K562 (cell line): ENCODE data around the gene KRIT1. TPM values are rescaled to one million over a fixed set of nuclear protein-coding genes. Genes with fewer than 3 reads are reported as not detected.

Experiments used
- ARNT ChIP-seq, 2 experiments: fragments of 450-650 bp; IDR thresholded peaks; 2 replicates each; pipeline ENCODE4 v1.6.1; 2016; ENCODE audit warnings: mild to moderate bottlenecking in 1 of 2
- CBX3 ChIP-seq, 2 experiments: IDR thresholded peaks; 1 replicate in 1 of 2; 2 replicates in 1 of 2; pipeline ENCODE4 v1.6.1; 2012; ENCODE audit warnings: inconsistent platforms in 2 of 2, low read length in 2 of 2, borderline replicate concordance in 1 of 2, control low read depth in 1 of 2
- CHD4 ChIP-seq: fragments of 200-600 bp; sonication (generic); IDR thresholded peaks from 3 replicates; pipeline ENCODE4 v1.6.1; 2012; ENCODE audit warnings: low read depth, mild to moderate bottlenecking, mixed read lengths, low read length, inconsistent platforms; ENCODE audit not compliant: insufficient read depth, insufficient replicate concordance, poor library complexity, severe bottlenecking
- ELK1 ChIP-seq: sonication (generic); formaldehyde crosslinking; IDR thresholded peaks from 2 replicates; pipeline ENCODE4 v1.8.1; 2022; ENCODE audit warnings: missing genetic modification reagents
- FUS ChIP-seq: fragments of 200-400 bp; formaldehyde crosslinking; optimal IDR thresholded peaks from 2 replicates; pipeline ENCODE3; 2017; ENCODE audit warnings: low read depth, low read length
- GATAD2A ChIP-seq: fragments of 450-650 bp; IDR thresholded peaks from 2 replicates; pipeline ENCODE4 v1.6.1; 2017
- KAT2B ChIP-seq: IDR thresholded peaks from one replicate; pipeline ENCODE4 v1.6.1; 2012; ENCODE audit warnings: low read depth, mild to moderate bottlenecking, control low read depth, inconsistent platforms, low read length, moderate library complexity
- LARP7 ChIP-seq: fragments of 450-650 bp; IDR thresholded peaks from 2 replicates; pipeline ENCODE4 v1.6.1; 2016
- MXD1 ChIP-seq: fragments of 250-450 bp; sonication (Bioruptor Pico); IDR thresholded peaks from 2 replicates; pipeline ENCODE4 v1.8.0; 2021; ENCODE audit warnings: borderline replicate concordance, mild to moderate bottlenecking, moderate library complexity; ENCODE audit not compliant: poor library complexity, severe bottlenecking
- NFATC3 ChIP-seq: fragments of 450-650 bp; IDR thresholded peaks from 2 replicates; pipeline ENCODE4 v1.6.1; 2017; ENCODE audit warnings: mild to moderate bottlenecking
- NFIC ChIP-seq: fragments of 450-650 bp; IDR thresholded peaks from 2 replicates; pipeline ENCODE4 v1.6.1; 2017; ENCODE audit warnings: mild to moderate bottlenecking, inconsistent platforms
- OTX1 ChIP-seq: fragments of 450-650 bp; formaldehyde crosslinking; IDR thresholded peaks from 2 replicates; pipeline ENCODE4 v1.4.0; 2022; ENCODE audit warnings: mild to moderate bottlenecking
- PHF20 ChIP-seq: fragments of 450-650 bp; IDR thresholded peaks from 2 replicates; pipeline ENCODE4 v1.6.1; 2018; ENCODE audit not compliant: partially characterized antibody
- POLR2B ChIP-seq: fragments of 450-650 bp; IDR thresholded peaks from 2 replicates; pipeline ENCODE4 v1.6.1; 2018; ENCODE audit warnings: low read depth; ENCODE audit not compliant: partially characterized antibody
- POLR3G ChIP-seq: IDR thresholded peaks from 2 replicates; pipeline ENCODE4 v1.6.1; 2011; ENCODE audit not compliant: insufficient read length, insufficient replicate concordance; ENCODE audit errors: extremely low read depth
- SPI1 ChIP-seq: IDR thresholded peaks from 2 replicates; pipeline ENCODE4 v1.6.1; 2011; ENCODE audit warnings: low read depth, low read length, control low read depth, borderline replicate concordance
- U2AF1 ChIP-seq: fragments of 200-400 bp; formaldehyde crosslinking; optimal IDR thresholded peaks from 2 replicates; pipeline ENCODE3; 2017; ENCODE audit warnings: mild to moderate bottlenecking, low read depth, low read length, moderate library complexity
- ZFX ChIP-seq: sonication (generic); formaldehyde crosslinking; IDR thresholded peaks from 2 replicates; pipeline ENCODE4 v1.8.0; 2022; ENCODE audit warnings: mild to moderate bottlenecking, missing genetic modification reagents, moderate library complexity
- ZNF507 ChIP-seq: conservative IDR thresholded peaks from 2 replicates; pipeline ENCODE4 v1.6.1; 2017; ENCODE audit warnings: missing genetic modification characterization, missing compliant biosample characterization
- ZNF764 ChIP-seq: fragments of 250-450 bp; sonication (Bioruptor Pico); IDR thresholded peaks from 2 replicates; pipeline ENCODE4 v1.4.0; 2020; ENCODE audit warnings: low read depth, mild to moderate bottlenecking, moderate library complexity
- polyA plus RNA-seq, 8 experiments: library from polyadenylated mRNA; depleted of rRNA in 4 of 8; stranded (reverse) in 5 of 8; unstranded in 3 of 8; fragments of >200 nt; fragmentation: Nextera tagmentation in 2 of 8; fragmentation: Illumina TruSeq in 1 of 8; extraction: Ambion mirVana in 2 of 8; extraction: Trizol in 1 of 8; gene quantifications; 2 replicates each; pipeline versions ENCODE4 v1.2.1 to v1.2.3, GENCODE V29; 2011 to 2014; ENCODE audit warnings: inconsistent platforms in 1 of 8, missing spikeins in 1 of 8
- total RNA-seq, 7 experiments: library from RNA; depleted of rRNA in 6 of 7; stranded (reverse); fragments of >200 nt in 6 of 7; fragmentation: Illumina TruSeq in 2 of 7; extraction: Trizol in 2 of 7; gene quantifications; 2 replicates each; pipeline versions ENCODE4 v1.2.1 to v1.2.3, GENCODE V29; 2011 to 2021; ENCODE audit warnings: low replicate concordance in 1 of 7
- TF ChIP-seq, protein P1 (sequence below): fragments of 200-400 bp; formaldehyde crosslinking; IDR thresholded peaks from 2 replicates; pipeline ENCODE4 v1.6.1; 2017; ENCODE audit warnings: mild to moderate bottlenecking, low read depth, low read length, moderate library complexity
- TF ChIP-seq, protein P2 (sequence below): sonication (generic); formaldehyde crosslinking; IDR thresholded peaks from 2 replicates; pipeline ENCODE4 v1.9.0; 2022; ENCODE audit warnings: mild to moderate bottlenecking, missing genetic modification reagents
- TF ChIP-seq, protein P3 (sequence below): fragments of 450-650 bp; IDR thresholded peaks from 2 replicates; pipeline ENCODE4 v1.6.1; 2017; ENCODE audit warnings: antibody characterized with exemption

Gene KRIT1
- total and polyA plus RNA-seq, 9 of the 15 experiments (the other 6 are each of a cell fraction or from before 2014, with no cell fraction given), result 21.5 to 81.4 (median 55.9) TPM

DNA sequence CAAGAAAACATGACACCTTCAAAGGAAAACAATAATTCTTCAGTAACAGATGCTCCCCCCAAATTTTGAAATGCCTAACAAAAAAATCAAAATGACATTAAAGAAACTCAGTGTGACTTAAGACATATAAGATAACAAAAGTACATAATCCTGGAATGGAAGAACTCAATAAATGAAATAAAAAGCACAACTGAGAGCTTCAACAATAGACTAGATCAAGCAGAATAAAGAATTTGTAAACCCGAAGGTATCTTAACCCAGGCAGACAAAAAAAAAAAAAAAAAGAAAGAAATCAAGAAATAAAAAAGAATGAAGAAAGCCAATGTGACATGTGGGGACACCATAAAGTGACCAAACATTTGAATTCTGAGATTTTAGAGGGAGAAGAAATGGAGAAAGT lies 39.0 kb downstream of the KRIT1 start (continued):
- TF ChIP-seq U2AF1 (no peak), POLR3G (no peak), LARP7 (no peak), CHD4 (no peak), ZNF507 (tag) (no peak), GATAD2A (no peak), ZNF764 (CRISPR knock-in tag) (no peak), NFATC3 (no peak), ZFX (CRISPR knock-in tag) (no peak), CBX3 (IDR thresholded peaks at IDR 0.05; ENCODE audit: borderline replicate concordance in 1 of 2, low read length in 2 of 2) (peak in 1 of 2 experiments; percentile 68; a peak in 1 of 3 replicates), SPI1 (no peak), PHF20 (no peak), NFIC (no peak), ELK1 (no peak), OTX1 (CRISPR knock-in tag) (no peak), ARNT (IDR thresholded peaks at IDR 0.05) (no peak), POLR2B (no peak), FUS (no peak), KAT2B (no peak), MXD1 (CRISPR knock-in tag) (no peak)
- TF ChIP-seq, protein P1, sequence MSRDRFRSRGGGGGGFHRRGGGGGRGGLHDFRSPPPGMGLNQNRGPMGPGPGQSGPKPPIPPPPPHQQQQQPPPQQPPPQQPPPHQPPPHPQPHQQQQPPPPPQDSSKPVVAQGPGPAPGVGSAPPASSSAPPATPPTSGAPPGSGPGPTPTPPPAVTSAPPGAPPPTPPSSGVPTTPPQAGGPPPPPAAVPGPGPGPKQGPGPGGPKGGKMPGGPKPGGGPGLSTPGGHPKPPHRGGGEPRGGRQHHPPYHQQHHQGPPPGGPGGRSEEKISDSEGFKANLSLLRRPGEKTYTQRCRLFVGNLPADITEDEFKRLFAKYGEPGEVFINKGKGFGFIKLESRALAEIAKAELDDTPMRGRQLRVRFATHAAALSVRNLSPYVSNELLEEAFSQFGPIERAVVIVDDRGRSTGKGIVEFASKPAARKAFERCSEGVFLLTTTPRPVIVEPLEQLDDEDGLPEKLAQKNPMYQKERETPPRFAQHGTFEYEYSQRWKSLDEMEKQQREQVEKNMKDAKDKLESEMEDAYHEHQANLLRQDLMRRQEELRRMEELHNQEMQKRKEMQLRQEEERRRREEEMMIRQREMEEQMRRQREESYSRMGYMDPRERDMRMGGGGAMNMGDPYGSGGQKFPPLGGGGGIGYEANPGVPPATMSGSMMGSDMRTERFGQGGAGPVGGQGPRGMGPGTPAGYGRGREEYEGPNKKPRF, result no peak
- TF ChIP-seq, protein P2, sequence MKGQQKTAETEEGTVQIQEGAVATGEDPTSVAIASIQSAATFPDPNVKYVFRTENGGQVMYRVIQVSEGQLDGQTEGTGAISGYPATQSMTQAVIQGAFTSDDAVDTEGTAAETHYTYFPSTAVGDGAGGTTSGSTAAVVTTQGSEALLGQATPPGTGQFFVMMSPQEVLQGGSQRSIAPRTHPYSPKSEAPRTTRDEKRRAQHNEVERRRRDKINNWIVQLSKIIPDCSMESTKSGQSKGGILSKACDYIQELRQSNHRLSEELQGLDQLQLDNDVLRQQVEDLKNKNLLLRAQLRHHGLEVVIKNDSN (CRISPR knock-in tag), result no peak
- TF ChIP-seq, protein P3, sequence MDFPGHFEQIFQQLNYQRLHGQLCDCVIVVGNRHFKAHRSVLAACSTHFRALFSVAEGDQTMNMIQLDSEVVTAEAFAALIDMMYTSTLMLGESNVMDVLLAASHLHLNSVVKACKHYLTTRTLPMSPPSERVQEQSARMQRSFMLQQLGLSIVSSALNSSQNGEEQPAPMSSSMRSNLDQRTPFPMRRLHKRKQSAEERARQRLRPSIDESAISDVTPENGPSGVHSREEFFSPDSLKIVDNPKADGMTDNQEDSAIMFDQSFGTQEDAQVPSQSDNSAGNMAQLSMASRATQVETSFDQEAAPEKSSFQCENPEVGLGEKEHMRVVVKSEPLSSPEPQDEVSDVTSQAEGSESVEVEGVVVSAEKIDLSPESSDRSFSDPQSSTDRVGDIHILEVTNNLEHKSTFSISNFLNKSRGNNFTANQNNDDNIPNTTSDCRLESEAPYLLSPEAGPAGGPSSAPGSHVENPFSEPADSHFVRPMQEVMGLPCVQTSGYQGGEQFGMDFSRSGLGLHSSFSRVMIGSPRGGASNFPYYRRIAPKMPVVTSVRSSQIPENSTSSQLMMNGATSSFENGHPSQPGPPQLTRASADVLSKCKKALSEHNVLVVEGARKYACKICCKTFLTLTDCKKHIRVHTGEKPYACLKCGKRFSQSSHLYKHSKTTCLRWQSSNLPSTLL, result no peak
- TF ChIP-seq, all 486 proteins: peak for 7
